ENCODE data around the gene LPAR6. TPM values are rescaled to one million over a fixed set of nuclear protein-coding genes. Genes with fewer than 3 reads are reported as not detected.

Gene LPAR6
- total RNA-seq, 3 donors from 2014 or later = 23.7 to 44.2 (median 40.5) TPM

DNA sequence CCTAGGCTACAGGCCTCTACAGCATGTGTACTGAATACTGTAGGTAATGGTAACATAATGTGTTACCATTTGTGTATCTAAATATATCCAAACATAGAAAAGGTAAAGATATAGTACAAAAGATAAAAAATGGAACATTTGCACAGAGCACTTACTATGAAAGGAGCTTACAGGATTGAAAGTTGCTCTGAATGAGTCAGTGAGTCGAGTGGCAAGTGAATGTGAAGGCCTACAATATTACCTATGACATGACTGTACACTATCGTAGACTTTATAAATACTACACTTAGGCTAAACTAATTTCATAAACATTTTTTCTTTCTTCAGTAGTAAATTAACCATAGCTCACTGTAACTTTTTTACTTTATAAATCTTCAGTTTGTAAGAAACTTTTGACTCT lies 35.1 kb downstream of the LPAR6 start:
- no peaks in the 10 kb centered on the region for H3K36me3 ChIP-seq
- H3K27ac ChIP-seq = no peak overlapping the region
- H3K4me3 ChIP-seq = no peak overlapping the region
- no peaks in the 10 kb centered on the region for H3K9me3 ChIP-seq
- DNase-seq (ENCODE audit: low spot score in 2 of 2) = no peak
- TF ChIP-seq POLR2AphosphoS5 (IDR thresholded peaks at IDR 0.05) (no peak), POLR2A (IDR thresholded peaks at IDR 0.05) (no peak)
- TF ChIP-seq, protein P1, sequence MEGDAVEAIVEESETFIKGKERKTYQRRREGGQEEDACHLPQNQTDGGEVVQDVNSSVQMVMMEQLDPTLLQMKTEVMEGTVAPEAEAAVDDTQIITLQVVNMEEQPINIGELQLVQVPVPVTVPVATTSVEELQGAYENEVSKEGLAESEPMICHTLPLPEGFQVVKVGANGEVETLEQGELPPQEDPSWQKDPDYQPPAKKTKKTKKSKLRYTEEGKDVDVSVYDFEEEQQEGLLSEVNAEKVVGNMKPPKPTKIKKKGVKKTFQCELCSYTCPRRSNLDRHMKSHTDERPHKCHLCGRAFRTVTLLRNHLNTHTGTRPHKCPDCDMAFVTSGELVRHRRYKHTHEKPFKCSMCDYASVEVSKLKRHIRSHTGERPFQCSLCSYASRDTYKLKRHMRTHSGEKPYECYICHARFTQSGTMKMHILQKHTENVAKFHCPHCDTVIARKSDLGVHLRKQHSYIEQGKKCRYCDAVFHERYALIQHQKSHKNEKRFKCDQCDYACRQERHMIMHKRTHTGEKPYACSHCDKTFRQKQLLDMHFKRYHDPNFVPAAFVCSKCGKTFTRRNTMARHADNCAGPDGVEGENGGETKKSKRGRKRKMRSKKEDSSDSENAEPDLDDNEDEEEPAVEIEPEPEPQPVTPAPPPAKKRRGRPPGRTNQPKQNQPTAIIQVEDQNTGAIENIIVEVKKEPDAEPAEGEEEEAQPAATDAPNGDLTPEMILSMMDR (IDR thresholded peaks at IDR 0.05) = no peak
- intact Hi-C loops (cut with DNase I; ENCODE audit: low total_unique reads) = no loop called here
- no peaks in the 10 kb centered on the region for H3K27me3 ChIP-seq
- no peaks in the 10 kb centered on the region for H3K4me1 ChIP-seq

DNA sequence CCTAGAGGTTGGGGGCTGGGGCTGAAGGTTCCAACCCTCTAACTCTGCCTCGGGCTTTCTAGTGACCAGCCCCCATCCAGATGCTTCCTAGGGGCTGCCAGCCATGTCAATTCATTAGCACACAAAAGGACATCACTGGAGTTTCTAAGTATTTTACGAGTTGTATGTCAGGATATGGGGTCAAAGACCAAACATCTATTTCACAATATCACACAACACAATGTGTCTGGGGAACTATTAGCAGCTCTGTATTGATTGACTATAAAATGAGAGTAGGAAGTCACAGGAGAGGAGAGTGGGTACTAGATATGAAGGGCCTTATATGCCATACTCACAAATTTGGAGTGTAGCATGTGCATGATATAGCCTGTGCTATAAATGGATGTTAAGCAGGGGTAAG lies 42.1 kb downstream of the LPAR6 start:
- H3K36me3 ChIP-seq = no peaks in the 10 kb centered on the region

DNA sequence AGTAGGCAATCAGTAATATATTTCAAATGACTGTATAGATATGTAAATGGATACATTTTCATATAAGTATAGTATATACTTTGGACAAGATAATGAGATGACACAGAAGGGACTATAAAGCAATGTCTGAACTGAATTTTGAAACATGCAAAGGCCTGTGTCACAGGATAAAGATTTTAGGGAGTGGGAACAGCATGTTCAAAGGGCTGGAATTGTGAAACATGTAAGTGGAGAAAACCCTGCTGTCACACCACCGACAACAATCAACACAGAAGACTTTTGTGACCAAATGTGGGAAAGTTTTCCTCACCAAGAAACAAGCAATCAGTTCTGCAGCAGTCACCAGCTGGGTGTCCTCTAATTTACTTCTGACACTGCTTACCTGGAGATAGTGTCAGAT lies 42.9 kb downstream of the LPAR6 start:
- Histone ChIP-seq H3K4me1 (no peaks in the 10 kb centered on the region), H3K27ac (no peak overlapping the region), H3K9me3 (no peaks in the 10 kb centered on the region), H3K27me3 (no peaks in the 10 kb centered on the region), H3K4me3 (no peak overlapping the region), H3K36me3 (no peaks in the 10 kb centered on the region)
- intact Hi-C loops (cut with DNase I; ENCODE audit: low total_unique reads) = loop anchor here (10.0 kb wide), 1 partner anchor 535 kb away; no protein-coding TSS in a partner anchor
- TF ChIP-seq, protein P1 (IDR thresholded peaks at IDR 0.05) = no peak
- TF ChIP-seq POLR2AphosphoS5 (IDR thresholded peaks at IDR 0.05) (no peak), POLR2A (IDR thresholded peaks at IDR 0.05) (no peak)
- DNase-seq (ENCODE audit: low spot score in 2 of 2) = no peak

More for the DNA sequence above, 42.1 kb downstream of the LPAR6 start:
- no peaks in the 10 kb centered on the region for H3K27me3 ChIP-seq
- DNase-seq (ENCODE audit: low spot score in 2 of 2) = no peak
- no peak overlapping the region for H3K27ac ChIP-seq
- H3K4me1 ChIP-seq = no peaks in the 10 kb centered on the region
- intact Hi-C loops (cut with DNase I; ENCODE audit: low total_unique reads) = no loop called here
- no peaks in the 10 kb centered on the region for H3K9me3 ChIP-seq
- TF ChIP-seq POLR2AphosphoS5 (IDR thresholded peaks at IDR 0.05) = no peak
- TF ChIP-seq, protein P1 (IDR thresholded peaks at IDR 0.05) = no peak
- no peak for TF ChIP-seq POLR2A (IDR thresholded peaks at IDR 0.05)
- H3K4me3 ChIP-seq = no peak overlapping the region

Other genes starting within 250 kb of the LPAR6 start
- 100 to 1,000 TPM; 369 to 727 (median 475) TPM for gene ITM2B, start 179.9 kb downstream of the LPAR6 start, total RNA-seq
- gene RB1, start 109.4 kb downstream of the LPAR6 start, total RNA-seq = 10 to 100 TPM; 24.0 to 45.2 (median 43.6) TPM
- 10 to 100 TPM; 10.8 to 16.1 (median 14.9) TPM for gene RCBTB2, start 120.0 kb upstream of the LPAR6 start, total RNA-seq
- 1 to 10 TPM in 1 of 3 donors, under 1 TPM in 2; 0.32 to 1.0 (median 0.33) TPM for gene CYSLTR2, start 240.8 kb upstream of the LPAR6 start, total RNA-seq